ENCODE data around the gene BCKDHA. TPM values are rescaled to one million over a fixed set of nuclear protein-coding genes. Genes with fewer than 3 reads are reported as not detected.

BCKDHA gene
- total RNA-seq, 4 donors from 2014 or later: 80.8 to 115 (median 84.1) TPM

- intact Hi-C loops (cut with DNase I; ENCODE audit: low total_unique reads): no loop called here
Observed at GRCh38 chr19:41355802-41356201, 41.8 kb upstream of the BCKDHA start.

GRCh38 chr19:41356984-41357739 lies 40.5 kb upstream of the BCKDHA start:
- Histone ChIP-seq H3K4me3 (no peak overlapping the region), H3K27ac (no peak overlapping the region), H3K4me1 (peaks cover 0 to 19% of the 10 kb centered on the region in 2 donors), H3K9me3 (no peaks in the 10 kb centered on the region), H3K27me3 (peaks cover 20 to 26% (median 26%) of the 10 kb centered on the region in 3 donors), H3K36me3 (no peaks in the 10 kb centered on the region)
- ATAC-seq: no peak
- no peak for DNase-seq
- TF ChIP-seq, protein P1, sequence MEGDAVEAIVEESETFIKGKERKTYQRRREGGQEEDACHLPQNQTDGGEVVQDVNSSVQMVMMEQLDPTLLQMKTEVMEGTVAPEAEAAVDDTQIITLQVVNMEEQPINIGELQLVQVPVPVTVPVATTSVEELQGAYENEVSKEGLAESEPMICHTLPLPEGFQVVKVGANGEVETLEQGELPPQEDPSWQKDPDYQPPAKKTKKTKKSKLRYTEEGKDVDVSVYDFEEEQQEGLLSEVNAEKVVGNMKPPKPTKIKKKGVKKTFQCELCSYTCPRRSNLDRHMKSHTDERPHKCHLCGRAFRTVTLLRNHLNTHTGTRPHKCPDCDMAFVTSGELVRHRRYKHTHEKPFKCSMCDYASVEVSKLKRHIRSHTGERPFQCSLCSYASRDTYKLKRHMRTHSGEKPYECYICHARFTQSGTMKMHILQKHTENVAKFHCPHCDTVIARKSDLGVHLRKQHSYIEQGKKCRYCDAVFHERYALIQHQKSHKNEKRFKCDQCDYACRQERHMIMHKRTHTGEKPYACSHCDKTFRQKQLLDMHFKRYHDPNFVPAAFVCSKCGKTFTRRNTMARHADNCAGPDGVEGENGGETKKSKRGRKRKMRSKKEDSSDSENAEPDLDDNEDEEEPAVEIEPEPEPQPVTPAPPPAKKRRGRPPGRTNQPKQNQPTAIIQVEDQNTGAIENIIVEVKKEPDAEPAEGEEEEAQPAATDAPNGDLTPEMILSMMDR (IDR thresholded peaks at IDR 0.05 in 4 of 5, conservative IDR thresholded peaks at IDR 0.05 in 1 of 5): no peak
- TF ChIP-seq POLR2A (IDR thresholded peaks at IDR 0.05): no peak
- in situ Hi-C loops (cut with MboI; ENCODE audit: low sequenced_read_pairs in 4 of 4) (no loop called here), intact Hi-C loops (cut with DNase I; ENCODE audit: low total_unique reads) (no loop called here)

More at GRCh38 chr19:41355802-41356201, 41.8 kb upstream of the BCKDHA start:
- no peak overlapping the region for H3K4me3 ChIP-seq
- no peaks in the 10 kb centered on the region for H3K9me3 ChIP-seq
- in situ Hi-C loops (cut with MboI; ENCODE audit: low sequenced_read_pairs in 4 of 4): no loop called here
- no peaks in the 10 kb centered on the region for H3K36me3 ChIP-seq
- no peak for TF ChIP-seq POLR2A (IDR thresholded peaks at IDR 0.05)
- TF ChIP-seq, protein P1 (IDR thresholded peaks at IDR 0.05 in 4 of 5, conservative IDR thresholded peaks at IDR 0.05 in 1 of 5): no peak
- peaks cover 23 to 39% (median 39%) of the 10 kb centered on the region in 3 donors for H3K27me3 ChIP-seq
- peak overlapping the region in 2 of 4 donors; percentile 33 to 50 for H3K27ac ChIP-seq
- peaks cover 0 to 32% of the 10 kb centered on the region in 2 donors for H3K4me1 ChIP-seq
- no peak for DNase-seq
- no peak for ATAC-seq

DNA sequence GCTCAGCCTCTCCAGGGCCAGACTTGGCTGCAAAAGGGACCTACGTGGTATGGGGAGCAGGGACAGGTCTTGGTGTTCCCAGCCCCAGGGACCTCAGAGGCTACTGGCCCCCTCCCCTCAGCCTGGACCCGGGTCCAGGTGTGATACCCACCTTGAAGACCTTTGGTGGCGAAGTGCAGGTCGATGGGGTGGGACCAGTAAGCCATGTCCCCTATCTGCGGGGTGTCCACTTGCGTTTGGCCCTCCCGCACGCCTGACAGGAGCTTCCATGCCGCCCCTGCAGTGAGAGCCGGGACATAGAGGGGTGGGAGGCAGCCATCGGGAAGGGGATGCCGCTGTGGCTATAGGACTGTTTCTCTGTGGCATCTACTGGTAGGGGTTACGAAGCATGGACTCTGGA lies 39.9 kb upstream of the BCKDHA start:
- ATAC-seq (no peak), DNase-seq (no peak)
- Histone ChIP-seq H3K27me3 (peaks cover 16 to 20% (median 20%) of the 10 kb centered on the region in 3 donors), H3K4me1 (peaks cover 0 to 13% of the 10 kb centered on the region in 2 donors), H3K9me3 (no peaks in the 10 kb centered on the region), H3K4me3 (no peak overlapping the region), H3K27ac (no peak overlapping the region), H3K36me3 (no peaks in the 10 kb centered on the region)
- in situ Hi-C loops (cut with MboI; ENCODE audit: low sequenced_read_pairs in 4 of 4) (no loop called here), intact Hi-C loops (cut with DNase I; ENCODE audit: low total_unique reads) (no loop called here)
- TF ChIP-seq POLR2A (IDR thresholded peaks at IDR 0.05): no peak
- TF ChIP-seq, protein P1 (IDR thresholded peaks at IDR 0.05 in 4 of 5, conservative IDR thresholded peaks at IDR 0.05 in 1 of 5): no peak

GRCh38 chr19:41359741-41360140 lies 37.9 kb upstream of the BCKDHA start:
- Histone ChIP-seq H3K4me3 (no peak overlapping the region), H3K27ac (no peak overlapping the region), H3K27me3 (peaks cover 1 to 4% (median 1%) of the 10 kb centered on the region in 3 donors), H3K9me3 (no peaks in the 10 kb centered on the region), H3K4me1 (peaks cover 2 to 6% of the 10 kb centered on the region in 2 donors), H3K36me3 (no peaks in the 10 kb centered on the region)
- intact Hi-C loops (cut with DNase I; ENCODE audit: low total_unique reads) (loop anchor here (5.0 kb wide), 1 partner anchor 97 kb away; the partner anchor contains the start of gene HNRNPUL1), in situ Hi-C loops (cut with MboI; ENCODE audit: low sequenced_read_pairs in 4 of 4) (no loop called here)
- TF ChIP-seq POLR2A (IDR thresholded peaks at IDR 0.05): no peak
- TF ChIP-seq, protein P1 (IDR thresholded peaks at IDR 0.05 in 4 of 5, conservative IDR thresholded peaks at IDR 0.05 in 1 of 5): no peak
- ATAC-seq (no peak), DNase-seq (no peak)

All from gastrocnemius medialis (tissue), 4 donors.